HL-60 (cell line): ENCODE data around the gene HS3ST3A1.

Experiments
- DNase-seq, 2 experiments: peaks; one replicate each; pipeline ENCODE4 v3.0.0-alpha.2; 2010 to 2020; ENCODE audit warnings: low read depth in 1 of 2, low spot score in 1 of 2
- H3K27ac ChIP-seq: fragments of 250-450 bp; sonication (Bioruptor Pico); replicated peaks from 2 replicates; pipeline ENCODE4 v1.5.1; 2020; ENCODE audit warnings: mild to moderate bottlenecking, moderate library complexity
- H3K27me3 ChIP-seq: fragments of 250-450 bp; sonication (Bioruptor Pico); 2 replicates; pipeline ENCODE4 v1.5.1; 2021; ENCODE audit warnings: mild to moderate bottlenecking, moderate library complexity; ENCODE audit not compliant: insufficient read depth, poor library complexity, severe bottlenecking
- H3K4me3 ChIP-seq: replicated peaks from 2 replicates; pipeline ENCODE4 v1.5.1; 2011; ENCODE audit warnings: mild to moderate bottlenecking, control low read depth, low read length; ENCODE audit not compliant: insufficient read depth
- GABPA ChIP-seq: IDR thresholded peaks from 2 replicates; pipeline ENCODE4 v1.6.1; 2012; ENCODE audit warnings: low read depth
- POLR2AphosphoS5 ChIP-seq: IDR thresholded peaks from 2 replicates; pipeline ENCODE4 v1.6.1; 2012; ENCODE audit warnings: low read depth
- REST ChIP-seq: IDR thresholded peaks from 2 replicates; pipeline ENCODE4 v1.6.1; 2012; ENCODE audit warnings: low read depth; ENCODE audit not compliant: insufficient replicate concordance
- SPI1 ChIP-seq: IDR thresholded peaks from 2 replicates; pipeline ENCODE4 v1.6.1; 2012; ENCODE audit warnings: low read depth, mild to moderate bottlenecking, borderline replicate concordance
- TF ChIP-seq, protein P1 (sequence below): IDR thresholded peaks from one replicate; pipeline ENCODE4 v1.5.1; 2011; ENCODE audit warnings: low read length, control low read depth, inconsistent platforms; ENCODE audit not compliant: insufficient read depth

HS3ST3A1 gene

GRCh38 chr17:13587487-13588338, 14.0 kb downstream of the HS3ST3A1 start:
- DNase-seq = no peak
- TF ChIP-seq REST = no peak
- TF ChIP-seq, protein P1, sequence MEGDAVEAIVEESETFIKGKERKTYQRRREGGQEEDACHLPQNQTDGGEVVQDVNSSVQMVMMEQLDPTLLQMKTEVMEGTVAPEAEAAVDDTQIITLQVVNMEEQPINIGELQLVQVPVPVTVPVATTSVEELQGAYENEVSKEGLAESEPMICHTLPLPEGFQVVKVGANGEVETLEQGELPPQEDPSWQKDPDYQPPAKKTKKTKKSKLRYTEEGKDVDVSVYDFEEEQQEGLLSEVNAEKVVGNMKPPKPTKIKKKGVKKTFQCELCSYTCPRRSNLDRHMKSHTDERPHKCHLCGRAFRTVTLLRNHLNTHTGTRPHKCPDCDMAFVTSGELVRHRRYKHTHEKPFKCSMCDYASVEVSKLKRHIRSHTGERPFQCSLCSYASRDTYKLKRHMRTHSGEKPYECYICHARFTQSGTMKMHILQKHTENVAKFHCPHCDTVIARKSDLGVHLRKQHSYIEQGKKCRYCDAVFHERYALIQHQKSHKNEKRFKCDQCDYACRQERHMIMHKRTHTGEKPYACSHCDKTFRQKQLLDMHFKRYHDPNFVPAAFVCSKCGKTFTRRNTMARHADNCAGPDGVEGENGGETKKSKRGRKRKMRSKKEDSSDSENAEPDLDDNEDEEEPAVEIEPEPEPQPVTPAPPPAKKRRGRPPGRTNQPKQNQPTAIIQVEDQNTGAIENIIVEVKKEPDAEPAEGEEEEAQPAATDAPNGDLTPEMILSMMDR = no peak
- TF ChIP-seq GABPA = no peak
- TF ChIP-seq SPI1 = no peak
- no peak for TF ChIP-seq POLR2AphosphoS5
- Histone ChIP-seq H3K27ac (no peak overlapping the region), H3K4me3 (no peak overlapping the region), H3K27me3 (no peaks in the 10 kb centered on the region)

DNA sequence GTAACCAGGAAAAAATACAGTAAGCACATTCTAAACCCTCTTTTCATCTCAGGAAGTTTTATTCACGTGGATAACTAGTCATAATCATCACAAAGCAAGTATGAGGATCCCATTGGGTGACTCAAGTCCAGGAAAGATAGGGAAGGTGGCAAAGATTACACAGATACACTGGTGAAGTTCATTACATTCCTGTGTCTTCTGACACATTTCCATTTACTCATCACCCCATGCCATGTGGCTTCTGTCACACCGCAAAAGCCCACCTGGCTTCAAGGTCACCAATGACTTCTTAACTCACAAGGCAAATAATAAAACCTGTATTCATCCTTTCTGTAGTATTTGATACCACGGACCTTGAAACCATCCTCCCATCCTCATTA, 17.0 kb downstream of the HS3ST3A1 start:
- DNase-seq = no peak
- Histone ChIP-seq H3K4me3 (no peak overlapping the region), H3K27me3 (no peaks in the 10 kb centered on the region), H3K27ac (no peak overlapping the region)
- TF ChIP-seq REST (no peak), POLR2AphosphoS5 (no peak), SPI1 (no peak)
- TF ChIP-seq, protein P1 = no peak

DNA sequence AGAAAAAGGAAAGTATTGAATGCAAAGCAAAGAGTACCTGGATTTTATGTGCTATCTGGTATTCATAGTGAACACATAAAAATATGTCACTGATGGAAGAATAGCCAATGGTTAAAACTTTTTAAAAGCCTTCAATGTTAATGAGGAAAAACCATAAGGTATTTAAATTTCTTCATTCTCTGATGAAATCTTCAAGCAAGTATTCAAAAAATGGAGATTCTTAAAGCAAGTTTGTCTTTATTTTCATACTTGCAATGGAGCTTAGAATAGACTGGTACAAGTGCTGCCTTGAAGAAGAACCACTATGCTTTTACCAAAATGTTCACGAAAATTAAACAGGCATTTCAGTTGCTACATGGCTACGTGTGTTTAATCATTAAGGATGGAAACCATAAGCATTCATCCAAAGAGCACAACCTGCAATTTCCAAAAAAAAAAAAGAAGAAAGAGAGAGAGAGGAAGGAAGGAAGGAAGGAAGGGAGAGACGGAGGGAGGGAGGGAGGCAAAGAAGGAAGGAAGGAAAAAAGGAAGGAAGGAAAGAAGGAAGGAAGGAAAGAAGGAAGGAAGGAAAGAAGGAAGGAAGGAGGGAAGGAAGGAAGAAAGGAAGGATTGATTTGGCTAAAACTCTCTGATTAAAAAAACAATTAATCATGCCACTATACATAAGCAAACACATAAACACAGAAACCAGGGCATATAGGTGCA, 17.6 kb downstream of the HS3ST3A1 start:
- H3K27ac ChIP-seq = no peak overlapping the region
- no peak for DNase-seq
- TF ChIP-seq, protein P1 = no peak
- TF ChIP-seq GABPA (no peak), SPI1 (no peak), POLR2AphosphoS5 (no peak), REST (no peak)
- H3K27me3 ChIP-seq = no peaks in the 10 kb centered on the region
- no peak overlapping the region for H3K4me3 ChIP-seq
